NK-92 treated with Interleukin-12 subunit alpha and Interleukin-12 subunit beta, amount 100 ng/mL, for 24 hours (cell line): ENCODE results near the gene SORCS3.

Experiments used
- DNase-seq: peaks from one replicate; lab custom pipeline; 2025; lab: John Stamatoyannopoulos, UW

The SORCS3 gene

DNA sequence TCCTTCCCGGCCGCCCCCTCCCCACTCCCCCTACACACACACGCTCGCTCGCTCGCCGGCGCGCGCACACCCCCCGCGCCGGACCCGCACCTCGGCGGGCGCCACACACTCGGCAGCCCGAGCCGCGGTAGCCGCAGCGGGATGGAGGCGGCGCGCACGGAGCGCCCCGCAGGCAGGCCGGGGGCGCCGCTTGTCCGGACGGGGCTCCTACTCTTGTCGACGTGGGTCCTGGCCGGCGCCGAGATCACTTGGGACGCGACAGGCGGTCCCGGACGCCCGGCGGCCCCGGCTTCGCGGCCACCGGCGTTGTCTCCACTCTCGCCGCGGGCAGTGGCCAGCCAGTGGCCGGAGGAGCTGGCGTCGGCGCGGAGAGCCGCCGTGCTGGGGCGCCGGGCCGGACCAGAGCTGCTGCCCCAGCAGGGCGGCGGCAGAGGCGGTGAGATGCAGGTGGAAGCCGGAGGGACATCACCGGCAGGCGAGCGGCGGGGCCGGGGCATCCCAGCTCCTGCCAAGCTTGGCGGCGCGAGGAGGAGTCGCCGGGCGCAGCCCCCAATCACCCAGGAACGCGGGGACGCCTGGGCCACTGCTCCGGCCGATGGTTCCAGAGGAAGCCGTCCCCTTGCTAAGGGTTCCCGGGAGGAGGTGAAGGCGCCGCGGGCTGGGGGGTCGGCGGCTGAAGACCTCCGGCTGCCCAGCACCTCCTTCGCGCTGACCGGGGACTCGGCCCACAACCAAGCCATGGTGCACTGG, at the start of gene SORCS3:
TSS of gene SORCS3 (plus strand) at position 104 of the 750 bp plus-strand sequence.
- DNase-seq, result no peak

GRCh38 chr10:104591441-104591840, 49.6 kb upstream of the SORCS3 start:
- DNase-seq, result no peak

DNA sequence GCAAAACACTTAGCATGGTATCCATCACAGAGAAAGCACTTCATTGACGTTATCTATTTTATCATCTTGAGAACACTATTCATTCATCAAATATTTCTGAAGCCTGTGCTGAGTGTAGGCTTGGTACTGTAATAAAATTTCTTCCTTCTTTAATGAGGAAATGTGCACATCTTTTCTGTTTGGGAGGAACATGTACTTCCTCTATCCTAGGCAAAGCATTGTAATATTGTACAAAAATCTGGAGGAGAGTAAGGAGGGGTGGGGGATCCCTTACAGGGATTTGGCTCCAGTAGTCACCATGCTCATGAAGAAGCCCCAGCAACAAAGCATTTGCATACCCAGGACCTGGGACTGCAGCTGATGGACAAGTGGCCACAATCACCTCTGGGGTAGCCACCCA, 39.9 kb upstream of the SORCS3 start:
- DNase-seq, result no peak

DNA sequence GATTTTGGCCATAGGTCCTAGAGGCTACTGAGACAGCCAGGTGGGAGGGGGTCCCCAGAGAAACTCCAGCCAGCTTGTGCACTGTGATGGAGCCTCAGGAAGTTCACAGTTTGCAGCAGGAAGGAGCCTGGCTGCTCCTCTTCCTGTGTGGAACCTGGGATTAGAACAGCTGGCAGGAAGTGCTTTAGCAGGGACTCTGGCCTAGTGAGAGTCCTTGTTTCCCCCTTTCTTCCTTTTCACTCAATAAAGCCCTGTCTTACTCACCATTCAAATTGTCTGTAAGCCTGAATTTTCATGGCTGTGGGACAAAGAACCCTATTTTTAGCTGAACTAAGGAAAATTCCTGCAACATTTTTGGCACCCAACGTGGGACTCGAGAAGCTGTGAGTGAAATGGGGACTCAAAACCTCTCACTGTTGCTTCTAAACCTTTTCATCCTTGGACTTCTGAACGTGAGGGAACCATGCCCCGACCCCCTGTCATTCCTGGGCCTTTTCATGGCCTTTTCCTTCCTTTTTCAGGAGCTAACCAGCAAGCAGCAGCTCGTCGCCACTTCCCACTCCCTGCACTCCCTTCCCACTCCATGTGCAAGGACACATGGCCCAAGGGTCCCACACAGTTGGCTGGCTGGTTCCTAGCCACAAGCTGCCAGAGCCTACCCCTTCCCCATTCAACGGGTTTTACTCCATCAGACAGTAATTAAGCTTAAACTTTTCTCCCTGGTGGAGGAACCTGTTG, 32.8 kb upstream of the SORCS3 start:
- no peak for DNase-seq

GRCh38 chr10:104612571-104613205, 28.4 kb upstream of the SORCS3 start:
- DNase-seq, result no peak

DNA sequence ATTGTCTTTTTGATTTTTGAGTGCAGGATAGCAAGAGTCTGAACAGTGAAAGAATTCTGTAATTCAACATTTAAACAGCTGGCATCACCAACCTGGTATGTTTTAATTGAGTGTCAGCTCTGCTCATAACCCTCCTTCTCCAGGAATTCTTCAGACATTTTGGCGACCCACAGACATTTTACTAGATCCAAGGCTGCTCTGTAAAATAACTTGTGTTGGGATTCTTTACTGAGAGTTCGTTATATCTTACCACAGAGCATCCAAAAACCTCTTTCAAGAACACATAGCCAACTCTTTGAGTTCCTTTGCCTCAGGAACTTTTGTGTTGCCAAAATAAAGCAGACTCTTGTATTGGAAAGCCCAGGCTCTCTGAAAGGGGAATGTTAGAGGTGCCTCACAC, 27.7 kb upstream of the SORCS3 start:
- DNase-seq, result no peak

GRCh38 chr10:104614245-104614831, 26.8 kb upstream of the SORCS3 start:
- no peak for DNase-seq

GRCh38 chr10:104615136-104615535, 26.0 kb upstream of the SORCS3 start:
- DNase-seq, result no peak

GRCh38 chr10:104617831-104618230, 23.3 kb upstream of the SORCS3 start:
- no peak for DNase-seq

- DNase-seq, result no peak
These were observed 18.9 kb upstream of the SORCS3 start for GRCh38 chr10:104622175-104622574.

DNA sequence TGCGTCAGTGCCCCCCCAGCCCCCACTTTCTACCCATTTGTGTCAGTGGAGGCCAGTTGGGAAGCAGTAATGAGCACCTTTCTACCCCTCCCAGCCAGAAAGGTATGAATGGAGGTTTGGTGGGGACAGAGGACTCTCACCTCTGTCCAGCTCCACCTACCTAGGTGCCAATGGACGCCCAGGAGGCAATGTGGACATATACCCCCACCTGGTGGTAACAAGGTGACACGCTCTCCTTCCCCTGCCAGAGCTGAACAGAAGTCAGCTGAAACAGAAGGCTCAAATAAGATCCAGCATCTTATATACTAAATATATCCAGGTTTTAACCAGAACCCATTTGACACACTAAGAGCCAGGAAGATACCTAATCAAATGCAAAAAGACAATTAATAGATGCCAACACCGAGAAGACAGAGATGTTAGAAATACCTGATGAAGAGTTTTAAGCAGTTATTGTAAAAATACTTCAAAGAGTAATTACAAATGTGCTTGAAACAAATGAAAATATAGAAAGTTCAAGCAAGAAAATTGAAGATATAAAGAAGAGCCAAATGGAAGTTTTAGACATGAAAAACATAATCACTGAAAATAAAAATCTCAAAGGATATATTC, 18.4 kb upstream of the SORCS3 start:
- DNase-seq, result no peak

- no peak for DNase-seq
These were observed 10.4 kb upstream of the SORCS3 start for GRCh38 chr10:104630731-104631130.

GRCh38 chr10:104631946-104632345, 9.1 kb upstream of the SORCS3 start:
- DNase-seq, result no peak

GRCh38 chr10:104638861-104639589, 2.1 kb upstream of the SORCS3 start:
- no peak for DNase-seq

GRCh38 chr10:104639590-104640338, 1.3 kb upstream of the SORCS3 start:
- DNase-seq, result no peak

DNA sequence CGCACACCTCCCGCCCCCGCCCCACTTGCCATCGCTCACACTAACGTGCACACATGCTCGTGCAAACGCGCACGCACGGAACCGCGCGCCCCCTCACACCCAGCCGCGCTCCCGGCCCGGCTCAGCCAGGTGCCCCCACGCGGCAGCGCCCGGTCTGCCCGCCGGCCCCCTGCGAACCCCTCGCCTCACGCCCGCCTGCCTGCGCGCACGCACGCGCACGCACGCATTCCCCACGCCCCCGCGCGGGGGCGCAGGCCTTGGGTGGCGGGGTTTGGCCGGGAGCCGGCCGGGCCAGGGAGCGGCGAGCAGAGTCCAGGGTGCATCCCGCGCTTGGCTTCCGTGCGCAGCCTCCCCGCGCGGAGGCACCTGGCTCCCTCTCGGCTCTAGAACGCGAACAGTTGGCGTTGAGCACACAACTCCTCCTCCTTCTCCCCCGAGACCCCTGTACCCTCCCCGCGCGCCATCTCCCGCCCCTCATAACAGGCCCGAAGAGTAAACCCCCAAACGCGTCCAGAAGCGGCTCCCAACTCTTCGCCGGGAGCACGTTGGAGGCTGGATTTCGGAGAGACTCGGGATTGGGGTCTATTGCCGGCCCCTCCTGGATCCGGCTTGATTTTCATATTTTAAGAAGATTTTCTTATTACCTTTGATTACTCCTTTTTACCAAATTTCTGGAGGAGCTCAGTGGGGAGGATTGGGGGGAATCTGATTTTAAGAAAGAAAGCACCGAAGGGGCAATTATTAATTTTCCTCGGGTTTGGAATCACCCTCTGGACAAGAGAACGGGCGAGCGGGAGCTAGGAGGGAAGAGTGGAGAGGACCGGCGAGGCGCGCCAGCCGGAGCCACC, 527 bp upstream of the SORCS3 start:
- DNase-seq, result no peak

- no peak for DNase-seq
These were observed 1.0 kb downstream of the SORCS3 start for GRCh38 chr10:104641937-104642657.

- DNase-seq, result no peak
These were observed 1.7 kb downstream of the SORCS3 start for GRCh38 chr10:104642658-104643302.

- DNase-seq, result no peak
These were observed 2.2 kb downstream of the SORCS3 start for GRCh38 chr10:104643303-104643663.
